ENCODE data around the gene EGFLAM.

The EGFLAM gene

GRCh38 chr5:38422622-38423021, 164.3 kb downstream of the EGFLAM start:
- DNase-seq: no peak

GRCh38 chr5:38423276-38424147, 165.2 kb downstream of the EGFLAM start:
- DNase-seq: no peak

GRCh38 chr5:38424148-38425060, 166.0 kb downstream of the EGFLAM start:
- no peak for DNase-seq

- no peak for DNase-seq
These were observed 168.1 kb downstream of the EGFLAM start for GRCh38 chr5:38426490-38426889.

GRCh38 chr5:38426986-38427950, 168.9 kb downstream of the EGFLAM start:
- DNase-seq: no peak

- DNase-seq: no peak
These were observed 173.0 kb downstream of the EGFLAM start for GRCh38 chr5:38431242-38431853.

- DNase-seq: no peak
These were observed 175.0 kb downstream of the EGFLAM start for GRCh38 chr5:38433160-38433861.

- no peak for DNase-seq
These were observed 176.8 kb downstream of the EGFLAM start for GRCh38 chr5:38434966-38435705.

GRCh38 chr5:38438757-38439156, 180.4 kb downstream of the EGFLAM start:
- no peak for DNase-seq

GRCh38 chr5:38441453-38442246, 183.3 kb downstream of the EGFLAM start:
- peak; percentile 92 for DNase-seq

GRCh38 chr5:38442247-38442573, 183.9 kb downstream of the EGFLAM start:
- no peak for DNase-seq

GRCh38 chr5:38443390-38443789, 185.0 kb downstream of the EGFLAM start:
- no peak for DNase-seq

- no peak for DNase-seq
These were observed 187.1 kb downstream of the EGFLAM start for GRCh38 chr5:38445374-38446028.

- no peak for DNase-seq
These were observed 187.7 kb downstream of the EGFLAM start for GRCh38 chr5:38446029-38446522.

- DNase-seq: no peak
These were observed 188.7 kb downstream of the EGFLAM start for GRCh38 chr5:38447056-38447455.

GRCh38 chr5:38447786-38448185, 189.4 kb downstream of the EGFLAM start:
- no peak for DNase-seq

GRCh38 chr5:38448568-38449350, 190.4 kb downstream of the EGFLAM start:
- no peak for DNase-seq

- DNase-seq: no peak
These were observed 192.3 kb downstream of the EGFLAM start for GRCh38 chr5:38450627-38451026.
